B cell (primary cell): ENCODE results near the gene CUL1. TPM values are rescaled to one million over a fixed set of nuclear protein-coding genes. Genes with fewer than 3 reads are reported as not detected.

Experiments used
- ATAC-seq: fragments of 200-7000 bp; cut with Tn5 transposase; one replicate; pipeline ENCODE4 v1.10.0; 2021; ENCODE audit warnings: low read depth, mild to moderate bottlenecking, moderate number of reproducible peaks, moderate library complexity
- CTCF ChIA-PET: fragments of 350-600 bp; sonication (Branson Sonifier 250); formaldehyde crosslinking; loops from one replicate; lab custom pipeline; 2021; ENCODE audit warnings: antibody characterized with exemption, inconsistent platforms; lab: Charles Lee
- POLR2A ChIA-PET: fragments of 350-600 bp; sonication (Branson Sonifier 250); formaldehyde crosslinking; loops from one replicate; lab custom pipeline; 2021; ENCODE audit warnings: antibody characterized with exemption; lab: Charles Lee
- DNase-seq: peaks from one replicate; pipeline ENCODE4 v3.0.0; 2013
- H2AFZ ChIP-seq: 2 replicates; pipeline ENCODE4 v1.6.1; 2012; ENCODE audit warnings: mild to moderate bottlenecking, low read depth, low read length; ENCODE audit not compliant: insufficient read depth, poor library complexity, severe bottlenecking
- H3K27ac ChIP-seq, 2 donors: 1 replicate in 1 of 2; 2 replicates in 1 of 2; pipeline ENCODE4 v1.5.1; 2012 to 2013; ENCODE audit warnings: low read length in 2 of 2, mild to moderate bottlenecking in 2 of 2, moderate library complexity in 1 of 2
- H3K27me3 ChIP-seq, 4 experiments: fragments of 200-600 bp in 1 of 4; sonication (generic) in 1 of 4; replicated peaks in 1 of 4; 1 replicate in 2 of 4; 2 replicates in 2 of 4; pipeline versions ENCODE4 v1.6.1 to v1.7.0; 2013 to 2016; ENCODE audit warnings: low read length in 3 of 4, mild to moderate bottlenecking in 2 of 4, mixed read lengths in 1 of 4, moderate library complexity in 1 of 4; ENCODE audit not compliant: insufficient read depth in 4 of 4, control insufficient read depth in 3 of 4; ENCODE audit errors: control extremely low read depth in 1 of 4
- H3K36me3 ChIP-seq, 2 experiments: replicated peaks in 1 of 2; 1 replicate in 1 of 2; 2 replicates in 1 of 2; pipeline versions ENCODE4 v1.6.1 to v1.7.1; 2013; ENCODE audit warnings: low read length in 1 of 2; ENCODE audit not compliant: insufficient read depth in 2 of 2, control insufficient read depth in 1 of 2; ENCODE audit errors: control extremely low read depth in 1 of 2, extremely low read depth in 1 of 2
- H3K4me1 ChIP-seq, 2 donors: fragments of 200-600 bp in 1 of 2; sonication (generic) in 1 of 2; 1 replicate in 1 of 2; 2 replicates in 1 of 2; pipeline versions ENCODE4 v1.5.1 to v1.6.1; 2013 to 2017; ENCODE audit warnings: low read length in 2 of 2; ENCODE audit not compliant: control insufficient read depth in 2 of 2, insufficient read depth in 2 of 2
- H3K4me2 ChIP-seq: replicated peaks from 2 replicates; pipeline ENCODE3; 2012; ENCODE audit warnings: mild to moderate bottlenecking, low read depth, low read length; ENCODE audit not compliant: poor library complexity, severe bottlenecking
- H3K4me3 ChIP-seq, 5 experiments: fragments of 200-600 bp in 1 of 5; sonication (generic) in 1 of 5; 1 replicate in 3 of 5; 2 replicates in 2 of 5; pipeline versions ENCODE4 v1.5.1 to v1.7.0; 2011 to 2016; ENCODE audit warnings: low read length in 4 of 5, mild to moderate bottlenecking in 4 of 5, low read depth in 2 of 5, control low read depth in 1 of 5, moderate library complexity in 1 of 5; ENCODE audit not compliant: insufficient read depth in 1 of 5; ENCODE audit errors: control extremely low read depth in 1 of 5, extremely low read depth in 1 of 5
- H3K79me2 ChIP-seq: fragments of 200-600 bp; sonication (generic); one replicate; pipeline ENCODE4 v1.6.0; 2016; ENCODE audit warnings: low read length; ENCODE audit not compliant: control insufficient read depth, insufficient read depth
- H3K9ac ChIP-seq: fragments of 200-600 bp; sonication (generic); 2 replicates; pipeline ENCODE4 v1.6.1; 2017; ENCODE audit warnings: mild to moderate bottlenecking, low read length, moderate library complexity
- H3K9me3 ChIP-seq, 3 donors: one replicate each; pipeline versions ENCODE4 v1.6.1 to v1.7.1; 2013; ENCODE audit warnings: low read length in 2 of 3; ENCODE audit not compliant: control insufficient read depth in 2 of 3, insufficient read depth in 1 of 3; ENCODE audit errors: control extremely low read depth in 1 of 3
- H4K20me1 ChIP-seq: 2 replicates; pipeline ENCODE4 v1.6.0; 2012; ENCODE audit warnings: mild to moderate bottlenecking, low read length; ENCODE audit not compliant: insufficient read depth, control insufficient read depth, poor library complexity, severe bottlenecking
- H3K27ac Mint-ChIP-seq: one replicate; pipeline ENCODE4 v1.8.0; 2021; ENCODE audit warnings: mixed read lengths
- H3K27me3 Mint-ChIP-seq: one replicate; pipeline ENCODE4 v1.8.0; 2021; ENCODE audit warnings: mixed read lengths
- H3K4me1 Mint-ChIP-seq: one replicate; pipeline ENCODE4 v1.8.0; 2021; ENCODE audit warnings: mixed read lengths
- H3K4me3 Mint-ChIP-seq: one replicate; pipeline ENCODE4 v1.8.0; 2021; ENCODE audit warnings: mixed read lengths
- H3K9me3 Mint-ChIP-seq: one replicate; pipeline ENCODE4 v1.8.0; 2022; ENCODE audit warnings: mixed read lengths; ENCODE audit not compliant: insufficient read depth
- EZH2 ChIP-seq: IDR thresholded peaks from 2 replicates; pipeline ENCODE4 v1.6.1; 2012; ENCODE audit warnings: borderline replicate concordance, low read depth, mild to moderate bottlenecking, moderate library complexity, low read length; ENCODE audit not compliant: insufficient read depth, poor library complexity, severe bottlenecking
- WGBS: methylation state at CpG from one replicate; pipeline ENCODE4 v1.1.5; 2013; ENCODE audit warnings: missing lambda C conversion rate; ENCODE audit not compliant: insufficient coverage; 5-methylcytosine and 5-hydroxymethylcytosine counted together
- intact Hi-C: fragments of 100-400 bp; cut with micrococcal nuclease; formaldehyde crosslinking; loops from one replicate; pipeline ENCODE4 v1.10.0; 2022
- polyA minus RNA-seq: library from RNA; depleted of rRNA, polyadenylated mRNA; stranded (reverse); fragments of >200 nt; gene quantifications from 2 replicates; pipeline ENCODE4 v1.2.3, GENCODE V29; 2012
- polyA plus RNA-seq: library from polyadenylated mRNA; depleted of rRNA; stranded (reverse); fragments of >200 nt; gene quantifications from 2 replicates; pipeline ENCODE4 v1.2.3, GENCODE V29; 2012
- total RNA-seq, 2 donors: library from RNA; stranded (reverse); fragments of 120-200 nt in 1 of 2; gene quantifications; 1 replicate in 1 of 2; 2 replicates in 1 of 2; pipeline versions ENCODE4 v1.2.3 to v1.2.4, GENCODE V29; 2013 to 2022
- TF ChIP-seq, protein P1 (sequence below): fragments of 200-600 bp; IDR thresholded peaks from one replicate; pipeline ENCODE4 v1.8.0; 2022; ENCODE audit warnings: antibody characterized with exemption, mild to moderate bottlenecking

The CUL1 gene
- total RNA-seq (51.1 and 53.5 TPM in 2 replicates), polyA plus RNA-seq (26.9 and 33.1 TPM in 2 replicates), polyA minus RNA-seq (25.5 and 26.3 TPM in 2 replicates)
- 44.4 TPM for total RNA-seq (2013)

DNA sequence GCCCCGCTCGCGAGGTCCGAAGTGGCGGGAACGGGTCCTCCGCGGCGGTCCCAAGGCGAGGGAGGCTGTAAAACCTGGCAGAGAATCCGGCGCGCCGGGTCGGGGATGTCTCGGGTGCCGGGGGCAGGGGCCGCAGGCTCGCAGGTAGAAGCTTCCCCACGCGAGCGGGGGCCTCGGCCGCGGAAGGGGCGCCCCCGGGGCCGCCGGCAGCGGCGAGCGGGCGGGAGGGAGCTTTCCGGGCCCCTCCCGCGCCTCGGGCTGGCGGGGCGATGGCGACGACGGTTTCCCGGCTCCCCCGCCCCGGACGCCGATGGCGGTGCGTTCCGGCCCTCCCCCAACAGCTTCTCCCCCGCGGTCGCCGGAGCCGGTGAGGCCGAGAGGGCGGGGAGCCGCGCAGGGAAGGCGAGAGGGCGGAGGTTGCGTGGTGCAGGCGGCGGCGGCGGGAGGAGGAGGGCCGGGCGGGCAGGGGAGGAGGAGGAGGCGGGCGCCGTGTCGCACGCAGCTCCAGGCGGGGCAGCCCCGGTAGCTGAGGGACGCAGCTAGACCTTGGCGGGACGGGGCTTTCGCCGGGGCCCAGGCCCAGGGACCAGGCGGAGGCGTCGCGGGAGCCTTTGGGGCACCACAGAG lies at the start of gene CUL1:
Gene CUL1 (plus strand): TSS at position 507 of the 627 bp plus-strand sequence. CDS start 31,220 bp downstream, outside the sequence.
- no peaks in the 10 kb centered on the region for H3K9me3 ChIP-seq
- DNase-seq (peak; percentile 90), ATAC-seq (peak; percentile 81)
- Mint-ChIP-seq H3K4me1 (peaks cover 46% of the 10 kb centered on the region), H3K27me3 (no peaks in the 10 kb centered on the region), H3K9me3 (no peaks in the 10 kb centered on the region), H3K27ac (peak within 1 kb of the TSS; percentile 92), H3K4me3 (peak within 1 kb of the TSS; percentile 91)
- H3K79me2 ChIP-seq: peaks cover 41% of the 10 kb centered on the region
- no peaks in the 10 kb centered on the region for H3K36me3 ChIP-seq
- peaks cover 30 to 31% of the 10 kb centered on the region in 2 donors for H3K4me1 ChIP-seq
- peak within 1 kb of the TSS; percentile 84 for H3K9ac ChIP-seq
- peak within 1 kb of the TSS; percentile 83 for H2AFZ ChIP-seq
- intact Hi-C loops: loop anchor here (1.0 to 10.0 kb wide), 8 partner anchors 134 to 394 kb away; partner anchors contain the start of genes EZH2, PDIA4 and ZNF786
- peaks cover 42% of the 10 kb centered on the region for H4K20me1 ChIP-seq
- peak within 1 kb of the TSS; percentile 76 to 93 (median 84) for H3K4me3 ChIP-seq
- no peak for TF ChIP-seq EZH2
- TF ChIP-seq, protein P1, sequence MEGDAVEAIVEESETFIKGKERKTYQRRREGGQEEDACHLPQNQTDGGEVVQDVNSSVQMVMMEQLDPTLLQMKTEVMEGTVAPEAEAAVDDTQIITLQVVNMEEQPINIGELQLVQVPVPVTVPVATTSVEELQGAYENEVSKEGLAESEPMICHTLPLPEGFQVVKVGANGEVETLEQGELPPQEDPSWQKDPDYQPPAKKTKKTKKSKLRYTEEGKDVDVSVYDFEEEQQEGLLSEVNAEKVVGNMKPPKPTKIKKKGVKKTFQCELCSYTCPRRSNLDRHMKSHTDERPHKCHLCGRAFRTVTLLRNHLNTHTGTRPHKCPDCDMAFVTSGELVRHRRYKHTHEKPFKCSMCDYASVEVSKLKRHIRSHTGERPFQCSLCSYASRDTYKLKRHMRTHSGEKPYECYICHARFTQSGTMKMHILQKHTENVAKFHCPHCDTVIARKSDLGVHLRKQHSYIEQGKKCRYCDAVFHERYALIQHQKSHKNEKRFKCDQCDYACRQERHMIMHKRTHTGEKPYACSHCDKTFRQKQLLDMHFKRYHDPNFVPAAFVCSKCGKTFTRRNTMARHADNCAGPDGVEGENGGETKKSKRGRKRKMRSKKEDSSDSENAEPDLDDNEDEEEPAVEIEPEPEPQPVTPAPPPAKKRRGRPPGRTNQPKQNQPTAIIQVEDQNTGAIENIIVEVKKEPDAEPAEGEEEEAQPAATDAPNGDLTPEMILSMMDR: no peak
- ChIA-PET POLR2A (interaction anchor here (0.7 to 1.8 kb wide), 6 partner anchors 82 to 359 kb away, joined by 5 to 10 read pairs (median 6); partner anchors contain the start of gene EZH2), CTCF (interaction anchor here (0.6 to 2.0 kb wide), 9 partner anchors 10 to 436 kb away, joined by 3 to 8 read pairs (median 4); no protein-coding TSS in a partner anchor)
- WGBS: under 1% methylated on average over 80 of the region's 84 CpGs
- H3K27me3 ChIP-seq: no peaks in the 10 kb centered on the region
- H3K27ac ChIP-seq: peak within 1 kb of the TSS; percentile 69 to 91
- H3K4me2 ChIP-seq: peak within 1 kb of the TSS; percentile 91
